Nephron progenitor cell (in vitro differentiated cells): ENCODE data around the gene PAX2.

Experiments used
- DNase-seq: peaks from one replicate; pipeline ENCODE4 v3.0.0; 2021
- H3K27ac Mint-ChIP-seq: 2 replicates; pipeline ENCODE4 v1.8.0; 2021; ENCODE audit warnings: mild to moderate bottlenecking, moderate library complexity, mixed read lengths
- H3K27me3 Mint-ChIP-seq: 2 replicates; pipeline ENCODE4 v1.8.0; 2021; ENCODE audit warnings: mild to moderate bottlenecking, low read depth, mixed read lengths; ENCODE audit not compliant: poor library complexity
- H3K36me3 Mint-ChIP-seq: 2 replicates; pipeline ENCODE4 v1.8.0; 2021; ENCODE audit warnings: low read depth, mixed read lengths
- H3K4me1 Mint-ChIP-seq: 2 replicates; pipeline ENCODE4 v1.8.0; 2021; ENCODE audit warnings: mixed read lengths
- H3K4me3 Mint-ChIP-seq: 2 replicates; pipeline ENCODE4 v1.8.0; 2021; ENCODE audit warnings: mild to moderate bottlenecking, moderate library complexity, mixed read lengths
- H3K9me3 Mint-ChIP-seq: 2 replicates; pipeline ENCODE4 v1.8.0; 2021; ENCODE audit warnings: mild to moderate bottlenecking, moderate library complexity, mixed read lengths
- CTCF ChIP-seq: fragments of 200-600 bp; sonication (generic); IDR thresholded peaks from 2 replicates; pipeline ENCODE4 v1.5.0; 2021; ENCODE audit warnings: antibody characterized with exemption

The PAX2 gene

GRCh38 chr10:100748231-100749058 is 3.1 kb downstream of the PAX2 start:
- TF ChIP-seq CTCF, result no peak
- H3K4me3 Mint-ChIP-seq, result peak overlapping the region; percentile 96

GRCh38 chr10:100749059-100749308 is 3.6 kb downstream of the PAX2 start:
- H3K4me3 Mint-ChIP-seq, result peak overlapping the region; percentile 96
- no peaks in the 10 kb centered on the region for H3K9me3 Mint-ChIP-seq
- peaks cover 81% of the 10 kb centered on the region for H3K27me3 Mint-ChIP-seq

More at GRCh38 chr10:100748231-100749058, 3.1 kb downstream of the PAX2 start:
- peaks cover 68% of the 10 kb centered on the region for H3K4me1 Mint-ChIP-seq
- no peak overlapping the region for H3K27ac Mint-ChIP-seq
- H3K9me3 Mint-ChIP-seq, result no peaks in the 10 kb centered on the region
- H3K36me3 Mint-ChIP-seq, result peaks cover 54% of the 10 kb centered on the region
- H3K27me3 Mint-ChIP-seq, result peaks cover 81% of the 10 kb centered on the region
- DNase-seq, result peak; percentile 31

GRCh38 chr10:100749309-100750217 is 4.2 kb downstream of the PAX2 start:
- Mint-ChIP-seq H3K4me3 (peak overlapping the region; percentile 96), H3K27ac (no peak overlapping the region), H3K4me1 (peaks cover 67% of the 10 kb centered on the region), H3K27me3 (peaks cover 86% of the 10 kb centered on the region), H3K36me3 (peaks cover 65% of the 10 kb centered on the region), H3K9me3 (no peaks in the 10 kb centered on the region)
- no peak for DNase-seq
- no peak for TF ChIP-seq CTCF

More at GRCh38 chr10:100749059-100749308, 3.6 kb downstream of the PAX2 start:
- DNase-seq, result no peak
- TF ChIP-seq CTCF, result no peak
- Mint-ChIP-seq H3K36me3 (peaks cover 59% of the 10 kb centered on the region), H3K4me1 (peaks cover 67% of the 10 kb centered on the region), H3K27ac (no peak overlapping the region)

GRCh38 chr10:100750291-100751210 is 5.2 kb downstream of the PAX2 start:
- Mint-ChIP-seq H3K9me3 (no peaks in the 10 kb centered on the region), H3K36me3 (peaks cover 75% of the 10 kb centered on the region), H3K27ac (no peak overlapping the region), H3K4me3 (peak overlapping the region; percentile 96), H3K27me3 (peaks cover 94% of the 10 kb centered on the region), H3K4me1 (peaks cover 74% of the 10 kb centered on the region)
- DNase-seq, result no peak
- TF ChIP-seq CTCF, result no peak

- TF ChIP-seq CTCF, result no peak
- Mint-ChIP-seq H3K27me3 (peaks cover 96% of the 10 kb centered on the region), H3K36me3 (peaks cover 83% of the 10 kb centered on the region), H3K27ac (no peak overlapping the region), H3K4me3 (peak overlapping the region; percentile 96), H3K9me3 (no peaks in the 10 kb centered on the region), H3K4me1 (peaks cover 80% of the 10 kb centered on the region)
- DNase-seq, result no peak
Measured at GRCh38 chr10:100751211-100751933, 6.0 kb downstream of the PAX2 start.
